ENCODE measurements around the gene MAGEA11.

GRCh38 chrX:149713279-149714050 is 1.6 kb downstream of the MAGEA11 start:
- TF ChIP-seq, protein P1, sequence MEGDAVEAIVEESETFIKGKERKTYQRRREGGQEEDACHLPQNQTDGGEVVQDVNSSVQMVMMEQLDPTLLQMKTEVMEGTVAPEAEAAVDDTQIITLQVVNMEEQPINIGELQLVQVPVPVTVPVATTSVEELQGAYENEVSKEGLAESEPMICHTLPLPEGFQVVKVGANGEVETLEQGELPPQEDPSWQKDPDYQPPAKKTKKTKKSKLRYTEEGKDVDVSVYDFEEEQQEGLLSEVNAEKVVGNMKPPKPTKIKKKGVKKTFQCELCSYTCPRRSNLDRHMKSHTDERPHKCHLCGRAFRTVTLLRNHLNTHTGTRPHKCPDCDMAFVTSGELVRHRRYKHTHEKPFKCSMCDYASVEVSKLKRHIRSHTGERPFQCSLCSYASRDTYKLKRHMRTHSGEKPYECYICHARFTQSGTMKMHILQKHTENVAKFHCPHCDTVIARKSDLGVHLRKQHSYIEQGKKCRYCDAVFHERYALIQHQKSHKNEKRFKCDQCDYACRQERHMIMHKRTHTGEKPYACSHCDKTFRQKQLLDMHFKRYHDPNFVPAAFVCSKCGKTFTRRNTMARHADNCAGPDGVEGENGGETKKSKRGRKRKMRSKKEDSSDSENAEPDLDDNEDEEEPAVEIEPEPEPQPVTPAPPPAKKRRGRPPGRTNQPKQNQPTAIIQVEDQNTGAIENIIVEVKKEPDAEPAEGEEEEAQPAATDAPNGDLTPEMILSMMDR (conservative IDR thresholded peaks at IDR 0.05), result no peak
- no peak for TF ChIP-seq EZH2 (IDR thresholded peaks at IDR 0.05; ENCODE audit: low read depth)
